GM23248 (cell line): ENCODE data around the gene SLMAP. TPM values are rescaled to one million over a fixed set of nuclear protein-coding genes. Genes with fewer than 3 reads are reported as not detected.

Source experiments
- DNase-seq: peaks from one replicate; pipeline ENCODE4 v3.0.0-alpha.2; 2015
- H2AFZ ChIP-seq: fragments of 200-600 bp; sonication (generic); 2 replicates; pipeline ENCODE4 v1.6.1; 2016; ENCODE audit warnings: antibody characterized with exemption
- H3F3A ChIP-seq: fragments of 200-600 bp; sonication (generic); 2 replicates; pipeline ENCODE4 v1.6.1; 2016; ENCODE audit warnings: mild to moderate bottlenecking, antibody characterized with exemption, mixed run types; ENCODE audit not compliant: insufficient read depth
- H3K27ac ChIP-seq: fragments of 200-600 bp; sonication (generic); 2 replicates; pipeline ENCODE4 v1.5.1; 2016; ENCODE audit warnings: mild to moderate bottlenecking
- H3K27me3 ChIP-seq: fragments of 200-600 bp; sonication (generic); replicated peaks from 2 replicates; pipeline ENCODE4 v1.6.1; 2016; ENCODE audit warnings: mild to moderate bottlenecking; ENCODE audit not compliant: insufficient read depth
- H3K36me3 ChIP-seq: fragments of 200-600 bp; sonication (generic); 2 replicates; pipeline ENCODE4 v1.6.1; 2016; ENCODE audit warnings: low read depth, mild to moderate bottlenecking
- H3K4me1 ChIP-seq: fragments of 200-600 bp; sonication (generic); 2 replicates; pipeline ENCODE4 v1.6.1; 2016; ENCODE audit warnings: mild to moderate bottlenecking; ENCODE audit not compliant: insufficient read depth
- H3K4me2 ChIP-seq: fragments of 200-600 bp; sonication (generic); one replicate; pipeline ENCODE4 v1.6.1; 2016; ENCODE audit warnings: mild to moderate bottlenecking; ENCODE audit not compliant: unreplicated experiment
- H3K4me3 ChIP-seq: fragments of 200-600 bp; sonication (generic); 2 replicates; pipeline ENCODE4 v1.5.1; 2016; ENCODE audit warnings: mild to moderate bottlenecking
- H3K79me2 ChIP-seq: fragments of 200-600 bp; sonication (generic); 2 replicates; pipeline ENCODE4 v1.6.1; 2016; ENCODE audit warnings: mild to moderate bottlenecking; ENCODE audit not compliant: insufficient read depth
- H3K9ac ChIP-seq: fragments of 200-600 bp; sonication (generic); 2 replicates; pipeline ENCODE4 v1.6.1; 2016; ENCODE audit warnings: mild to moderate bottlenecking
- H3K9me2 ChIP-seq: fragments of 200-600 bp; sonication (generic); 2 replicates; pipeline ENCODE4 v1.6.1; 2016; ENCODE audit warnings: mixed run types, mild to moderate bottlenecking, moderate library complexity; ENCODE audit not compliant: insufficient read depth
- H3K9me3 ChIP-seq: fragments of 200-600 bp; sonication (generic); one replicate; pipeline ENCODE4 v1.6.1; 2017; ENCODE audit warnings: low read depth
- H4K20me1 ChIP-seq: fragments of 200-600 bp; sonication (generic); 2 replicates; pipeline ENCODE4 v1.6.0; 2016; ENCODE audit not compliant: insufficient read depth
- EZH2 ChIP-seq: fragments of 200-600 bp; sonication (generic); IDR thresholded peaks from 2 replicates; pipeline ENCODE4 v1.6.1; 2018; ENCODE audit warnings: antibody characterized with exemption, mild to moderate bottlenecking; ENCODE audit not compliant: insufficient read depth, poor library complexity, severe bottlenecking
- EZH2phosphoT487 ChIP-seq: fragments of 200-600 bp; sonication (generic); IDR thresholded peaks from 2 replicates; pipeline ENCODE4 v1.6.1; 2018; ENCODE audit warnings: antibody characterized with exemption, moderate library complexity, mild to moderate bottlenecking, low read depth; ENCODE audit not compliant: insufficient read depth
- WGBS, 2 experiments: methylation state at CpG; one replicate each; pipeline ENCODE4 v1.1.6; 2015 to 2017; ENCODE audit warnings: low lambda C conversion rate in 2 of 2, low coverage in 1 of 2; ENCODE audit errors: missing lambda C conversion rate in 2 of 2; 5-methylcytosine and 5-hydroxymethylcytosine counted together
- in situ Hi-C: fragments of 300-500 bp; cut with MboI; formaldehyde crosslinking; loops from 2 replicates; pipeline ENCODE4 v1.15.0; 2020
- polyA plus RNA-seq: library from polyadenylated mRNA; unstranded; fragments of >200 nt; fragmentation: Nextera tagmentation; extraction: Ambion mirVana; gene quantifications from 2 replicates; pipeline ENCODE4 v1.2.1, GENCODE V29; 2016
- total RNA-seq: library from RNA; depleted of rRNA; stranded (reverse); fragments of >200 nt; shearing (Covaris generic); gene quantifications from 2 replicates; pipeline ENCODE4 v1.2.3, GENCODE V29; 2014

The SLMAP gene
- total and polyA plus RNA-seq, 2 experiments from 2014 or later = 28.4 to 33.9 TPM

DNA sequence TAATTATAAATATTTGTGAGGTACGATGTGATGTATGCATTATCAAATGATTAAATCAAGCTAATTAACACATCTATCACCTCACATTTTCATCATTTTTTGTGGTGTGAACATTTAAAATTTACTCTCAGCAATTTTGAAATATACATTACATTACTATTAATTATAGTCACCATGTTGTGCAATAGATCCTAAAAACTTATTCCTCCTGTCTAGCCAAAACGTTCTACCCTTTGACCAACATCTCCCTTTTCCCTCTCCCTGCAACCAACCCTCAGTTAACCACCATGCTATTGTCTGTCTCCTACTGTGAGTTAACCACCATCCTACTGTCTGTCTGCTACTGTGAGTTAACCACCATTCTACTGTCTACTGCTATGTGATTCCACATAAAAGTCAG, 20.7 kb upstream of the SLMAP start:
- 76 to 77% methylated on average over 2 of the region's 2 CpGs for WGBS, 2 experiments
- Histone ChIP-seq H3F3A (peaks cover 7% of the 10 kb centered on the region; the same call in 1 of the 2 replicates), H3K27ac (no peak overlapping the region), H4K20me1 (no peaks in the 10 kb centered on the region), H2AFZ (no peak overlapping the region), H3K4me2 (no peak overlapping the region), H3K9ac (no peak overlapping the region), H3K79me2 (no peaks in the 10 kb centered on the region), H3K27me3 (no peaks in the 10 kb centered on the region), H3K4me1 (no peaks in the 10 kb centered on the region), H3K4me3 (no peak overlapping the region), H3K36me3 (no peaks in the 10 kb centered on the region), H3K9me3 (no peaks in the 10 kb centered on the region), H3K9me2 (no peaks in the 10 kb centered on the region)
- in situ Hi-C loops = no loop called here
- no peak for TF ChIP-seq EZH2
- no peak for TF ChIP-seq EZH2phosphoT487
- no peak for DNase-seq

DNA sequence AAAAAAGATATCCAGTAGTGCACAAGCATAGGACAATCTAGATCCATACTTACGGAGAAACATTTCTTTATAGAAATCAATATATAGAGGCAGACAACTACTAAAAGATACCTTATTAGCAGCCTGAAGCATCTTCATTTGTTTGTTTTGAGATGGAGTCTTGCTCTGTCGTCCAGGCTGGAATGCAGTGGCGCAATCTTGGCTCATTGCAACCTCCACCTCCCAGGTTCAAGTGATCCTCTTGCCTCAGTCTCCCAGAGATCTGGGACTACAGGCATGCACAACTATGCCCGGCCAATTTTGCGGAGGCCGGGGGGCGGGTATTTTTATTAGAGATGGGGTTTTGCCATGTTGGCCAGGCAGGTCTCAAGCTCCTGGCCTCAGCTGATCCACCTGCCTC, 18.3 kb upstream of the SLMAP start:
- H3K27ac ChIP-seq = no peak overlapping the region
- no peaks in the 10 kb centered on the region for H3K9me3 ChIP-seq
- no peak overlapping the region for H3K4me2 ChIP-seq
- H3K79me2 ChIP-seq = no peaks in the 10 kb centered on the region
- DNase-seq = no peak
- no peaks in the 10 kb centered on the region for H3K9me2 ChIP-seq
- no peak overlapping the region for H3K9ac ChIP-seq
- no peaks in the 10 kb centered on the region for H3F3A ChIP-seq
- H3K4me1 ChIP-seq = no peaks in the 10 kb centered on the region
- no peak overlapping the region for H2AFZ ChIP-seq
- no peak for TF ChIP-seq EZH2
- no peak overlapping the region for H3K4me3 ChIP-seq
- no peaks in the 10 kb centered on the region for H4K20me1 ChIP-seq
- H3K27me3 ChIP-seq = no peaks in the 10 kb centered on the region
- in situ Hi-C loops = no loop called here
- H3K36me3 ChIP-seq = no peaks in the 10 kb centered on the region
- WGBS, 2 experiments = 81% methylated on average over 7 of the region's 7 CpGs

DNA sequence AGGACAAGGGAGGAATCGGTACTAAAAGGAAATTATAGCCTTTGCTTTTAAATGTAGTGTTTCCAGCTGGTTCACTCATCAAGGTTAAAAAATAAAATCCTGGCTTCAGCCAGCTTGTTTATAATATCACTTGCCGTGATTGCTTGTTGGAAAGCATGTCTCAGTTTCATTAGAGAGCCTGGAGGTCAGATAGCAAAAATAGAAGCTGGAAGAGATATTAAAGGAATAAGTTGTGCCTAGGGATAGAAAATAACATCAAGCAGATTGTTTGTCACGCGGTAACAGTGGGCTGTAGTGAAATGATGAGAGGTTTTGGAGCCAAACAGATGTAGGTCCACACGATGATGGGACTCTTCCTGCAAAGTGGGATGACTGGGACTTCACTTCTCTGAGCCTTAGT, 17.7 kb upstream of the SLMAP start:
- Histone ChIP-seq H3K27ac (no peak overlapping the region), H3K9me2 (no peaks in the 10 kb centered on the region), H3K4me3 (no peak overlapping the region), H3K27me3 (no peaks in the 10 kb centered on the region), H3K4me1 (no peaks in the 10 kb centered on the region), H3K36me3 (no peaks in the 10 kb centered on the region), H4K20me1 (no peaks in the 10 kb centered on the region), H3K9ac (no peak overlapping the region), H2AFZ (0 out of 2 replicates have a peak overlapping the region, but pooled peaks have one; percentile 36), H3K9me3 (no peaks in the 10 kb centered on the region), H3K79me2 (no peaks in the 10 kb centered on the region), H3F3A (no peaks in the 10 kb centered on the region), H3K4me2 (no peak overlapping the region)
- TF ChIP-seq EZH2 (no peak), EZH2phosphoT487 (no peak)
- in situ Hi-C loops = no loop called here
- no peak for DNase-seq
- 21 to 23% methylated on average over 5 of the region's 5 CpGs for WGBS, 2 experiments

DNA sequence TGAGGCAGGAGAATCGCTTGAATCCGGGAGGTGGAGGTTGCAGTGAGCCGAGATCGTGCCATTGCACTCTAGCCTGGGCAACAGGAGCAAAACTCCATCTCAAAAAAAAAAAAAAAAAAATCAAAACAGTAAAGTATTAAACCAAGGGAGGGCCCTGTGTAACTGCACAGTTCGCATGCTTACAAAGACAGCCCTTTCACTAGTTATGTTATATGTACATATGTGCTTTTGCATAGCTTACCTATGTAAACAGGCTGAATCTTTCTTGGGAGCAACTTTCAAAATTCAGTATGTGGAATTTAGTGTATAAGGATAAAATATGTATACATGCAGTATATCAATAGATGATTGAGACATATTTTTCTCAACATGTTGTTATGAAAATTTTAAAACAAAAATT, 16.1 kb upstream of the SLMAP start:
- Histone ChIP-seq H3K9ac (no peak overlapping the region), H3K4me1 (no peaks in the 10 kb centered on the region), H3K27me3 (no peaks in the 10 kb centered on the region), H3K9me3 (no peaks in the 10 kb centered on the region), H2AFZ (no peak overlapping the region), H4K20me1 (no peaks in the 10 kb centered on the region), H3K27ac (no peak overlapping the region), H3F3A (no peaks in the 10 kb centered on the region), H3K4me3 (no peak overlapping the region), H3K36me3 (no peaks in the 10 kb centered on the region), H3K4me2 (no peak overlapping the region), H3K79me2 (no peaks in the 10 kb centered on the region), H3K9me2 (no peaks in the 10 kb centered on the region)
- in situ Hi-C loops = no loop called here
- DNase-seq = no peak
- TF ChIP-seq EZH2phosphoT487 = no peak
- no peak for TF ChIP-seq EZH2
- 94 to 95% methylated on average over 5 of the region's 5 CpGs for WGBS, 2 experiments

DNA sequence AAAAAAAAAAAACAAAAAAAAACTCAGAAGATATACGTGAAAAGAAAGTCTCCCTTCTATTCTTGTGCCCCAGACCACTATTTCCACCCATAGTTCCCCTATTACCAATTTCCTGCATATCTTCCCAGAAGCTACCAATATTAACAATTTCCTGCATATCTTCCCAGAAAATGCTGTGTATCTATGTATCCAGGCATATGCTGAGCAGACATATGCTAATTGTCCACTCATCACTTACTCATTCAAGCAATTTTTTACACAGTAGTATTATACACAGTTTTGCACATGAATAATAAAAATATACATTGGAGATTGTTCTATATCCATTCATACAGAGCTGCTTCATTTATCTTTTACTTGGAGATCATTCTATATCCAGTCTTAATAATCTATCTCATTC, 12.6 kb upstream of the SLMAP start:
- H3K9ac ChIP-seq = no peak overlapping the region
- no peaks in the 10 kb centered on the region for H3K9me3 ChIP-seq
- TF ChIP-seq EZH2phosphoT487 = no peak
- TF ChIP-seq EZH2 = no peak
- in situ Hi-C loops = no loop called here
- WGBS, 2 experiments = 69 to 88% methylated on average over 1 of the region's 1 CpG
- no peaks in the 10 kb centered on the region for H3K27me3 ChIP-seq
- no peaks in the 10 kb centered on the region for H3K9me2 ChIP-seq
- no peak overlapping the region for H3K4me3 ChIP-seq
- H2AFZ ChIP-seq = no peak overlapping the region
- no peaks in the 10 kb centered on the region for H3K4me1 ChIP-seq
- peak; percentile 31 for DNase-seq
- no peaks in the 10 kb centered on the region for H3K36me3 ChIP-seq
- no peaks in the 10 kb centered on the region for H3F3A ChIP-seq
- H3K27ac ChIP-seq = no peak overlapping the region
- no peaks in the 10 kb centered on the region for H3K79me2 ChIP-seq
- no peak overlapping the region for H3K4me2 ChIP-seq
- H4K20me1 ChIP-seq = no peaks in the 10 kb centered on the region
